ENCODE data around the gene TOP3B.
A peak's percentile ranks its signal among the peaks of the same experiment; 100 is the strongest.

The TOP3B gene

GRCh38 chr22:21982338-21982965, at the start of gene TOP3B:
Gene TOP3B (minus strand): TSS chr22:21982787. CDS start chr22:21975709, 7,078 bp downstream.
- peak; percentile 67 for DNase-seq (ENCODE audit: low read depth)

- no peak for DNase-seq (ENCODE audit: low read depth)
These were observed 48.8 kb upstream of the TOP3B start for GRCh38 chr22:22031183-22031945.

- DNase-seq (ENCODE audit: low read depth) = no peak
These were observed 48.1 kb upstream of the TOP3B start for GRCh38 chr22:22030493-22031182.

GRCh38 chr22:22027955-22028354, 45.4 kb upstream of the TOP3B start:
- no peak for DNase-seq (ENCODE audit: low read depth)

GRCh38 chr22:22026157-22026831, 43.7 kb upstream of the TOP3B start:
- no peak for DNase-seq (ENCODE audit: low read depth)

GRCh38 chr22:22025320-22026156, 43.0 kb upstream of the TOP3B start:
- DNase-seq (ENCODE audit: low read depth) = no peak

- no peak for DNase-seq (ENCODE audit: low read depth)
These were observed 41.9 kb upstream of the TOP3B start for GRCh38 chr22:22024440-22024839.

GRCh38 chr22:22023581-22024137, 41.1 kb upstream of the TOP3B start:
- DNase-seq (ENCODE audit: low read depth) = no peak

GRCh38 chr22:22022947-22023534, 40.5 kb upstream of the TOP3B start:
- no peak for DNase-seq (ENCODE audit: low read depth)

- DNase-seq (ENCODE audit: low read depth) = no peak
These were observed 39.8 kb upstream of the TOP3B start for GRCh38 chr22:22022255-22022840.

GRCh38 chr22:22021162-22021750, 38.7 kb upstream of the TOP3B start:
- no peak for DNase-seq (ENCODE audit: low read depth)

- no peak for DNase-seq (ENCODE audit: low read depth)
These were observed 37.9 kb upstream of the TOP3B start for GRCh38 chr22:22020425-22020852.

GRCh38 chr22:22019659-22020424, 37.3 kb upstream of the TOP3B start:
- DNase-seq (ENCODE audit: low read depth) = no peak

GRCh38 chr22:22018825-22019658, 36.5 kb upstream of the TOP3B start:
- no peak for DNase-seq (ENCODE audit: low read depth)

GRCh38 chr22:22015631-22016030, 33.0 kb upstream of the TOP3B start:
- DNase-seq (ENCODE audit: low read depth) = no peak

GRCh38 chr22:22014285-22014659, 31.7 kb upstream of the TOP3B start:
- DNase-seq (ENCODE audit: low read depth) = no peak

GRCh38 chr22:22013559-22014284, 31.1 kb upstream of the TOP3B start:
- DNase-seq (ENCODE audit: low read depth) = no peak

GRCh38 chr22:22011964-22012363, 29.4 kb upstream of the TOP3B start:
- DNase-seq (ENCODE audit: low read depth) = no peak

All from activated gamma-delta T cell treated with anti-CD3 and anti-CD28 coated beads, Interleukin-2, amount 50 U/mL, for 16 hours (primary cell).